Ishikawa (cell line): ENCODE measurements around the gene VTA1.

Experiments
- CEBPB ChIP-seq: IDR thresholded peaks from 2 replicates; pipeline ENCODE4 v1.6.1; 2012
- CREB1 ChIP-seq: IDR thresholded peaks from 2 replicates; pipeline ENCODE4 v1.6.1; 2012; ENCODE audit warnings: low read depth
- EGR1 ChIP-seq: IDR thresholded peaks from 2 replicates; pipeline ENCODE4 v1.6.1; 2012
- NFIC ChIP-seq: IDR thresholded peaks from 2 replicates; pipeline ENCODE4 v1.6.1; 2012
- TAF1 ChIP-seq: IDR thresholded peaks from 2 replicates; pipeline ENCODE4 v1.6.1; 2012; ENCODE audit warnings: low read depth, mild to moderate bottlenecking
- TCF12 ChIP-seq: IDR thresholded peaks from 2 replicates; pipeline ENCODE4 v1.6.1; 2012; ENCODE audit warnings: low read depth
- TEAD4 ChIP-seq: IDR thresholded peaks from 2 replicates; pipeline ENCODE4 v1.6.1; 2012
- YY1 ChIP-seq: IDR thresholded peaks from 2 replicates; pipeline ENCODE4 v1.6.1; 2012; ENCODE audit warnings: low read depth
- ZBTB7A ChIP-seq: IDR thresholded peaks from 2 replicates; pipeline ENCODE4 v1.6.1; 2012; ENCODE audit warnings: low read depth
- TF ChIP-seq, protein P1 (sequence below): IDR thresholded peaks from 2 replicates; pipeline ENCODE4 v1.6.1; 2012

DNA sequence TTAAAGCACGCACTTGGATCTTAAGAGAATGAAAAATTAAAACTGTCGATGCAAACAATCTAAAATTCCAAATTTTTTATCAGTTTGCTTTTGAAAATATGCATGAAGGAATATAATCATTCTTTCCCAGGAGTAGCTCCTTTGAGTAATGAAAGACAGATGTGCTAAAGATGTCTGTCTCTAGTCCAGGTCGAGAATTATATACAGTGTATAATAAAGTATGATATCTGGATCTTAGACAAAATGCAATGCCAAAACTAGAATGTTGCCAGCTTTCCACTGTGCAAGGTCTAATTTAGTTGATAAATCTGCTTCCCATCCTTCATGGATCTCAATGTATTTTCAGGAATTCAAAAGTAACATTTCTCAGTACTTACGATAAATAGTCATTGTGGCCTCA is 89.6 kb downstream of the VTA1 start:
- TF ChIP-seq TEAD4 (no peak), TCF12 (no peak), YY1 (no peak), CREB1 (no peak), TAF1 (no peak), ZBTB7A (no peak), NFIC (no peak), CEBPB (no peak), EGR1 (no peak)
- TF ChIP-seq, protein P1, sequence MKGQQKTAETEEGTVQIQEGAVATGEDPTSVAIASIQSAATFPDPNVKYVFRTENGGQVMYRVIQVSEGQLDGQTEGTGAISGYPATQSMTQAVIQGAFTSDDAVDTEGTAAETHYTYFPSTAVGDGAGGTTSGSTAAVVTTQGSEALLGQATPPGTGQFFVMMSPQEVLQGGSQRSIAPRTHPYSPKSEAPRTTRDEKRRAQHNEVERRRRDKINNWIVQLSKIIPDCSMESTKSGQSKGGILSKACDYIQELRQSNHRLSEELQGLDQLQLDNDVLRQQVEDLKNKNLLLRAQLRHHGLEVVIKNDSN, result no peak
